ENCODE measurements around the gene LCMT2. TPM values are rescaled to one million over a fixed set of nuclear protein-coding genes. Genes with fewer than 3 reads are reported as not detected.

LCMT2 gene, protein sequence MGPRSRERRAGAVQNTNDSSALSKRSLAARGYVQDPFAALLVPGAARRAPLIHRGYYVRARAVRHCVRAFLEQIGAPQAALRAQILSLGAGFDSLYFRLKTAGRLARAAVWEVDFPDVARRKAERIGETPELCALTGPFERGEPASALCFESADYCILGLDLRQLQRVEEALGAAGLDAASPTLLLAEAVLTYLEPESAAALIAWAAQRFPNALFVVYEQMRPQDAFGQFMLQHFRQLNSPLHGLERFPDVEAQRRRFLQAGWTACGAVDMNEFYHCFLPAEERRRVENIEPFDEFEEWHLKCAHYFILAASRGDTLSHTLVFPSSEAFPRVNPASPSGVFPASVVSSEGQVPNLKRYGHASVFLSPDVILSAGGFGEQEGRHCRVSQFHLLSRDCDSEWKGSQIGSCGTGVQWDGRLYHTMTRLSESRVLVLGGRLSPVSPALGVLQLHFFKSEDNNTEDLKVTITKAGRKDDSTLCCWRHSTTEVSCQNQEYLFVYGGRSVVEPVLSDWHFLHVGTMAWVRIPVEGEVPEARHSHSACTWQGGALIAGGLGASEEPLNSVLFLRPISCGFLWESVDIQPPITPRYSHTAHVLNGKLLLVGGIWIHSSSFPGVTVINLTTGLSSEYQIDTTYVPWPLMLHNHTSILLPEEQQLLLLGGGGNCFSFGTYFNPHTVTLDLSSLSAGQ
- polyA plus RNA-seq (ENCODE audit: insufficient read length in 4 of 4): 10 to 100 TPM in 3 of 4 donors, 1 to 10 TPM in 1; 9.2 to 13.8 (median 13.2) TPM

DNA sequence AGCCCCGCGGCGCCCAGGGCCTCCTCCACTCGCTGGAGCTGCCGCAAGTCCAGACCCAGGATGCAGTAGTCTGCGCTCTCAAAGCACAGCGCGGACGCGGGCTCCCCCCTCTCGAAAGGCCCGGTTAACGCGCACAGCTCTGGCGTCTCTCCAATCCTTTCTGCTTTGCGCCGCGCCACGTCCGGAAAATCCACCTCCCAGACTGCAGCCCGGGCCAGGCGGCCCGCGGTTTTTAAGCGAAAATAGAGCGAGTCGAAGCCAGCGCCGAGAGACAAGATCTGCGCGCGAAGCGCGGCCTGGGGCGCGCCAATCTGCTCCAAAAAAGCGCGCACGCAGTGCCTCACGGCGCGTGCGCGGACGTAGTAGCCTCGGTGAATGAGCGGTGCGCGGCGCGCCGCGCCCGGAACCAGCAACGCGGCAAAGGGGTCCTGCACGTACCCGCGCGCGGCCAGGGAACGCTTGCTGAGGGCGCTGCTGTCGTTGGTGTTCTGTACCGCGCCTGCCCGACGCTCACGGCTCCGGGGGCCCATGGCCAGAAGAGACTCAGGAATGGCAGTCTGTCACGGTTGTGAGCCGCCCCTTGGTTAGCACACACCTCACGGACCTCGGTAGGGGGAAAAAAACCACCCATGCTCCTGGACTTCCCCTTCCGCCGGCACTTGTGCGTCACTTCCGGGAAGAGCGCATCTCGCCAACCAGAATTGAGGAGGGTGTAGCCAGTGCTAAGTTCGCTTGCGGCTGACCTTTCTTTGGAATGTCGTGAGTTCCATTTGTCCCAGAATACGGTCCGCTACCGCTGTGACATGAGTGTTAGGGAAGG is at the start of gene LCMT2:
LCMT2 (minus strand) TSS at position 614 of the 820 bp plus-strand sequence; CDS start at position 530, 84 bp downstream.
- DNase-seq (ENCODE audit: low read depth in 4 of 4, low spot score in 3 of 4): peak; percentile 91 to 94 (median 92)

DNA sequence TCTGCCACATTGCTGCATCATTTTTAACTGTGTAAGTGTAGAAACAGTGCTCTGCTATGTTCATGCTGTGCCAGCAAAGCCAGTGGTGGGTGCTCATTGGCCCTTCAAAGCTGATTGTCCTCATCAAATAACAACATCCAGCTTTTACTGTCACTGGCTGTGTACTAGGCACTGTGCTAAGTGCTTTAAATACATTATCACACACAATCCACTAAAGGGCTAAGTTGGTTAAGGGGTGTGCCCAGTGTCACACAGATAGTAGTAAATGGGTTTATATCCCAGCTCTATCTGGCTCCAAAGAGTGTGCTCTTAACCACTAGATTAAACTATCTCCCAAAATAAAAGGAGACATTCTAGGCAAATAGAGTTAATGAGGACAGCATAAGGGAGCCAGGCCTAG is 48.2 kb upstream of the LCMT2 start:
- no peak for DNase-seq (ENCODE audit: low read depth in 4 of 4, low spot score in 3 of 4)

DNA sequence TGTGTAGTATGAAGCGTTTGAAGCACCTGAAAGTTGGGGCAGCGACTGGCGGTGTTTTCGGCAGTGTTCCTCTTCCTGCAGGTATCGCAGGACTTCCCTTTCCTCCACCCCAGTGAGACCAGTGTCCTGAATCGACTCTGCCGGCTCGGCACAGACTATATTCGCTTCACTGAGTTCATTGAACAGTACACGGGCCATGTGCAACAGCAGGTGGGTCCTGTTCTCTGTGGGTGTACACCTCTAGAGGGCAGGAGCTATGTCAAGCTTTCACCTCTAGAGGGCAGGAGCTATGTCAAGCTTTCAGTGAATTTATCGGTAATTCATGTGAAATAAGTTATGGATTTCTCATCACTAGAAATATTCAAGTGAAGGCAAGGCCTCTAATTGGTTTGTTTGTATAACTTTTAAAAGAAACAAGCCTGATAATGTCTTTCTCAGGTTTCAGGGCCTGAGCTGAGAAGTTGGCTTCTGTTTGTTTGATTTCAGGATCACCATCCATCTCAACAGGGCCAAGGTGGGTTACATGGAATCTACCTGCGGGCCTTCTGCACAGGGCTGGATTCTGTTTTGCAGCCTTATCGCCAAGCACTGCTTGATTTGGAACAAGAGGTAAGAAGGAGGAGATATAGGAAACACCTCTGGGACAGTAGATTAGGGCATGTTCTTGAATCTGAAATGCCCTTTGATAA is 45.8 kb upstream of the LCMT2 start:
- no peak for DNase-seq (ENCODE audit: low read depth in 4 of 4, low spot score in 3 of 4)

DNA sequence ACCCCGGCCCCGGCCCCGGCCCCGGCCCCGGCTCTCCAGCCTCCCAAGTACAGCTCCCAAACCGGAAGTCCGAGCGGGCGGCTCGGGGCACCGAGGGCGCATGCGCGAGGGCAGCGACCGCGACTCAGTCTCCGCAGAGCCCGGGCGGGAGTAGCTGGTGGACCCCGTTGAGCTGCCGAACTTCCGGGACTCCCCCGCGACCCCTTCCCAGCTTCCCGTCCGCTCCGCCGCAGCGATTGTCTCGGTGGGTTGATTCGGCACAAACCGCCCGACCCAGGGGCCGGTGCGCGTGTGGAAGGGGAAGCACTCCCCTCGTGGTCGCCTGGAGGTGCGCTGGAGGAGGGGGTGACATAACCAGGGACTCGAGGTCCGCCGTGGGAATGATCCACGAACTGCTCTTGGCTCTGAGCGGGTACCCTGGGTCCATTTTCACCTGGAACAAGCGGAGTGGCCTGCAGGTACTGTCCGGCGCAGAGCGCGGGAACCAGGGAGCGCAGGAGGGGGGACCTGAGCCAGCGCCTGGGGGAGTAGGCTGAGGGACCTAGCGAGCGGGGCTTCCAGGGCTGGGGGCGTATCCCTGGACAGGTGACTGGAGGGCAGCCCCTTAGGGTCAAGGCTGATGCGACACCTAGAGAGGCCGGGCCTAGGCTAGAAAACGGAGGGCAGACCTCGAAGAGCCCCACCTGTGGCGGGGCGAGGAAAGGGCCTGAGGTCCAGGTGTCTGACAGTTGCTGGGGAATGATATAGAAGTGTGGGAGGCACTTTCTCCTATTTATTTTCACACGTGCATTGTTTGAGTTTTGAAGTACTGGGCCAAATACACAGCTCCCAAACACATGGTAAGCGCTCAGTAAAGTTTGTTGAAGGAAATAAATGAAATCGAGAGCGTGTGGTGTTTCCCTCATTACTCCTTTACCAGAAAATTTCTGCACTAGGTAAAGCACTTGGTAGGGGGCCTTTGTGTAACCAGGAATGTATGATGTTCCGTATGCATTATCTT is 40.9 kb upstream of the LCMT2 start, which contains the start of the genes TUBGCP4 and ZSCAN29:
TUBGCP4 (plus strand) TSS at position 127 of the 1,000 bp plus-strand sequence; CDS start at position 381, 254 bp downstream.
ZSCAN29 (minus strand) TSS at position 69 of the 1,000 bp plus-strand sequence. CDS start 1,130 bp downstream, outside the sequence.
- peak; percentile 68 to 79 (median 70) for DNase-seq (ENCODE audit: low read depth in 4 of 4, low spot score in 3 of 4)

DNA sequence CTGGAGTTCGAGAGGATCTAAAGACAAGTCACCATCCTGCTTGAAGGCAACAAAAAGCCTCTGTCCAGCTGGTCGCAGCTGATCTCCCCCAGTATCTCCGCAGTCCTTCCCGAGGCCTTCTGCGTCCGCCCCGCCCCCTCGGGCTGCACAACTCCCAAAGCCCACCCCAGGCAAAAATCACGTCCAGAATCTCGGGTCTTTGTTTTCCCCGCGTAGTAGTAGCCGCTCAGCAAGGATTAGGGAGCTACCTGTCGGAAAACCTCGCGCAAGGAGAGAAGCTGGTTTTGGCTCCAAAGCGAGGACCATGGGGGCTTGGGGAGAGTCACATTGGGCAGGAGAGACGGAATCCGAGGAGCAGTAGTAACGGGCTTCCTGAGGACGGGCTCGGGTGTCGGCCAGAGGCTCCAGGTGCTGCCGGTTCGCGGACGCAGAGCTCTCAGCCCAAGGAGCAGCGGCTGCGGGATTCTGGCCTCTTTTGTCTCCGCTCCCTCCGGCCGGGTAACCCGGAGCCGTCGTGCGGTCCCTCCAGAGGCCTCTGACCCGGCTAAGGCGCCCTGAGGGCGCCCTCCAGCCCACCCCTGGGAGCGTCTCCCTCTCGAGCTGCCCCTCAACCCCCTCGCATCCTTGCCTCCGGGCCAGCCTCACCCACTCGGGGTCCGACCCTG is 40.1 kb upstream of the LCMT2 start:
- DNase-seq (ENCODE audit: low read depth in 4 of 4, low spot score in 3 of 4): peak in 3 of 4 donors; percentile 22 to 43 (median 36)

DNA sequence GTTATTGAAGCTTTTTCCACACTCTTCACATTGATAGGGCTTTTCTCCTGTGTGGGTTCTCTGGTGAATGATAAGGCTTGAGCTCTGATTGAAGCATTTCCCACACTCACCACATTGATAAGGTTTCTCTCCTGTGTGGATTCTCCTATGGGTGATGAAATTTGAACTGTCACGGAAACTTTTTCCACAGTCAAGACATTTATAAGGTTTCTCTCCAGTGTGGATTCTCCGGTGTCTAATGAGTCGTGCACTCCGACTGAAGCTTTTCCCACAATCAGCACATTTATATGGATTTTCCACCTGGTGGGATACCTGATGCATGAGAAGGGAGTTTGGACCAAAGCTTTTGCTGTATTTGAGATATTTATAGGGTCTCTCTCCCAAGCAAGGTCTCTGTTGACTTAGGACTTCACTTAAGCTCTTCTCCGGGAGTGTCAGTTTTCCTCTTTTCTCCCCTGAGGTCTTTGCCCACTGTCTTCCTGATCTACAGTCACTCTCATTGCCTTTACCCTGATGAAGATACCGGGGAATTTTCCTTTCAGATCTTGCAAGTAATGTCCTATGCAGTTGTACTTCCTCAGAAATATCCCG is 31.0 kb upstream of the LCMT2 start:
- no peak for DNase-seq (ENCODE audit: low read depth in 4 of 4, low spot score in 3 of 4)

DNA sequence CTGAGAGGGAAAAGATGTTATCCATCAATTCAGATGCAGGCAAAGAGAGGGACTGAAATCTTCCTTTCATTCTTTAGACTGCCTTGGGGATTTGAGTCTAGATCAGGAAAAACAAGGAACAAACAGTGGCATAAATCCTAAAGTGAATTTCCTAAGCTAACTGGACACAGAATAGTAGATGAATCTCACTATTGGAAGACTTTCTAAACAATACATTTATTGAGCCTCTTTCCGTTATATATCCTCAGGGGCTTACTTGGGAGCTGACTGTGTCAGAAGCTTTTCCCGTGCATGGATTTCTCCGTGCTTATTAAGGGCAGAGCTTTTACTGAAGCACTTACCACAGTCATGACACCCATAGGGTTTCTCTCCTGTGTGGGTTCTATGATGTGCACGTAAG is 30.4 kb upstream of the LCMT2 start:
- DNase-seq (ENCODE audit: low read depth in 4 of 4, low spot score in 3 of 4): no peak

DNA sequence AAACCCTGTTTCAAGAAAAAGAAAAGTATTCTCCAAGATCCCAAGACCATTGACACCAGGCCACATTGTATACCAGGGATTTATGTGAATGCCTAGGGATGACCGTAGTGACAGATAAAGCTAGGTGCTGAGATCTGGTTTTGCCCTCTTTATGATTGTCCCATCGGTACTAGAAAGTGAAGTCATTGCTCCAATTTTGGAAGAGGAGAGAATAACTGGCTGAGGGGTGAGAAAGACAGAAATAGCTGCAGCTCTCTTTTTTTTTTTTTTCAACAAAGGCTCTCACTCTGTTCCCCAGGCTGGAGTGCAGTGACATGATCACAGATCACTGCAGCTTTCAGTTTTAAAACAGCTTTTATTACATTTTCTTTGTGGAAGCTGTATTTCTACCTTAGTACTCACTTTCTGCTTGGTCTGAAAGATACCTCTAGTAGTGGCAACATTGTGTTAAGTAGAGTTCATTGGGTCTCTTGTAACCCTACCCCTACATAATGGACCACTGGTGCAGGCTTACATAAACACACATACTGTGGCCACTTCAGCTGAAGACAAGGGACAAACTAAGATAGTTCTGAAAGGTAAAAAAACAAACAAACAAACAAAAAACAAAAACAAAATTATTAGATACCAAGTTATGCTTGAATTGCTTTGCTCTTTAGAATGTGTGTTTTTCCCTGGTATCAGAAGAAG is 22.5 kb upstream of the LCMT2 start:
- no peak for DNase-seq (ENCODE audit: low read depth in 4 of 4, low spot score in 3 of 4)

DNA sequence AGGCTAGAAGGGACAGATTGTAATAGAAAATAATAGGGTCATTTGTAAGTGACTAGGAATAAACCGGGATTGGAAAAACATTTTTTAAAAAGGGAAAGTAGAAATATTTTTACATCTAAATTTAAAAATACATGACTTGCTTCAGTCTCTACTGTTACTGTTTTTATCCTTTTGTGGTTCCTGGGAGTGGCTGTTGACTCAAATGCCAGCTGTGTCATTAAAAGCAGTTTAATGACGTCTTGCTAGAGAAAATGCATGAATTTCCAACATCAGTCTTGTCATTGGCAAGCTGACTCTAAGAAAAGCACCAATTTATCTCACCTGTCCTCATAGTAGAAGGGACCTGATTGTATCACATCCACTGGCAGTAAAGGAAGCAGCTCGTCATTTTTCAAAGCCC is 16.7 kb upstream of the LCMT2 start:
- DNase-seq (ENCODE audit: low read depth in 4 of 4, low spot score in 3 of 4): no peak

DNA sequence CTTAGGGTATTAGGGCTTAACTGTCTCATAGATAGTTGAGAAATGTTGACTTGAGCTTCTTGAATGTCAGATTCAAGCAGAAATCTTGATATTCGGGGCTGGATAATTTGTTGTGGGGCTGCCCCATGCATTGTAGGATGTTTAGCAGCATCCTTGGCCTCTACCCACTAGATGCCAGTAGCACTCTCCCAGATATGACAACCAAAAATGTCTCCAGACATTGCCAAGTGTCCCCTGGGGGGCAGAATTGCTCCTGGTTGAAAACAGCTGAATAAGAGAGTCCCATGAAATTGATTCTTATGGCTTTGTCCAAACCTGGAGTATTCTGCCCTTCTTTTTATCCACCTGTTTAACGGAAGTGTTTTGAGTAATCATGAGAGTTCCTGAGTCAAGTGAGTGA is 15.9 kb upstream of the LCMT2 start:
- DNase-seq (ENCODE audit: low read depth in 4 of 4, low spot score in 3 of 4): no peak

DNA sequence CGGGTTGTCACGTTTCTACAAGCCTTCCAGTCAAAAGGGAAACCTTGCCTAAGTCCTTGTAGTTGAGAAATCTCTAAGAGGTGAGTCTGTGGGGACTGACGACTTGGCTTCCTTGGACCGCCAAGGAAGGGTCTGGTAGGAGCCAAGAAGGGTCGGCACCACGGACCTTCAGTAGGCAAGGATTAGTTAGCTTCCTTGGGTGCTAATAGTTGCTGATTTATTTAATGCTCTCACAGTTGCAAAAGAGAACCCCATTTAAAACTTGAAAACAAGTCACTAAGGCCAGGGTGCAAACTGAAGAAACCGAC is 361 bp upstream of the LCMT2 start:
- DNase-seq (ENCODE audit: low read depth in 4 of 4, low spot score in 3 of 4): no peak

DNA sequence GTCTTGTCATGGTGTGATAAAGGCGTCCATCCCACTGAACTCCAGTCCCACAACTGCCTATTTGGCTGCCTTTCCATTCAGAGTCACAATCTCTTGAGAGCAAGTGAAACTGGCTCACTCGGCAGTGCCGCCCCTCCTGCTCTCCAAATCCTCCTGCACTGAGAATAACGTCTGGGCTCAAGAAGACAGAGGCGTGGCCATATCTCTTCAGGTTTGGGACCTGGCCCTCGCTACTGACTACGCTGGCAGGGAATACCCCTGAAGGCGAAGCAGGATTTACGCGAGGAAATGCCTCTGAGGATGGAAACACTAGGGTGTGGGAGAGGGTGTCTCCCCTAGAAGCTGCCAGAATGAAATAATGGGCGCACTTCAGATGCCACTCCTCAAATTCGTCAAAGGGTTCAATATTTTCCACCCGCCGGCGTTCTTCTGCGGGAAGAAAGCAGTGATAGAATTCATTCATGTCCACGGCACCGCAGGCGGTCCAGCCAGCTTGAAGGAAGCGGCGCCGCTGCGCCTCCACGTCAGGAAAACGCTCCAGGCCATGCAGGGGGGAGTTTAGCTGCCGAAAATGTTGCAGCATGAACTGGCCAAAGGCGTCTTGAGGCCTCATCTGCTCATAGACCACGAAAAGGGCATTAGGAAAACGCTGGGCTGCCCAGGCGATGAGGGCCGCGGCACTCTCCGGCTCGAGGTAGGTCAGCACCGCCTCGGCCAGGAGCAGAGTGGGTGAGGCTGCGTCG is 985 bp downstream of the LCMT2 start:
- DNase-seq (ENCODE audit: low read depth in 4 of 4, low spot score in 3 of 4): no peak

DNA sequence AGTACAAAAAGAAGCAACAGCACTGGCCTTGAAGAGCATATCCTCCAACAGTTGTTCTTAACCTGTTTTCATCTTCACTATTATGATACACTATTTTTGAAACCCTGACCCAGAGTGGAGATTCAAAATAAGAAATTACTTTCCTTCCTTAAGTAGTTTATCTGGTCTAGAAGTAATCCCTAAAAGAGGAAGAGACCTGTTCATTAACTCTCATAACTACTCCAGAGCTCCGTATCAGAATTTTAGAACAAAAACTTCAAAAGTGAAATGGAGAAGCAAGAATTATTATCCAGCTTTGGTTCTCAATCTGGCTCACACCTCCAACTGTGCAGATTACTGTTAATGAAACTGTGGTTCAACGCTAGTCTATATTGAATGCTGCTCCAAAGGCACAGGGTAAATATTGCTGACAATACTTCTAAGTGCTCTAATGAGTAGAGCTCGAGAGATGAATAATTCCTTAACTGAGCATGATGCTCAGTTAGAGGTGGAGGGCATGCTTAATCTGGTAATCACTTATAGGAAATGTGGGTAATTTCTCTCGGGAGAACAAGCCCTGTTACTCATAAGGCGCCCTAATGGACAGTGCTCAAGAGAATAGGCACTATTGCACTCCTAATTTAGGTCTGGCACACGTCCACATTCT is 5.2 kb downstream of the LCMT2 start:
- DNase-seq (ENCODE audit: low read depth in 4 of 4, low spot score in 3 of 4): no peak

DNA sequence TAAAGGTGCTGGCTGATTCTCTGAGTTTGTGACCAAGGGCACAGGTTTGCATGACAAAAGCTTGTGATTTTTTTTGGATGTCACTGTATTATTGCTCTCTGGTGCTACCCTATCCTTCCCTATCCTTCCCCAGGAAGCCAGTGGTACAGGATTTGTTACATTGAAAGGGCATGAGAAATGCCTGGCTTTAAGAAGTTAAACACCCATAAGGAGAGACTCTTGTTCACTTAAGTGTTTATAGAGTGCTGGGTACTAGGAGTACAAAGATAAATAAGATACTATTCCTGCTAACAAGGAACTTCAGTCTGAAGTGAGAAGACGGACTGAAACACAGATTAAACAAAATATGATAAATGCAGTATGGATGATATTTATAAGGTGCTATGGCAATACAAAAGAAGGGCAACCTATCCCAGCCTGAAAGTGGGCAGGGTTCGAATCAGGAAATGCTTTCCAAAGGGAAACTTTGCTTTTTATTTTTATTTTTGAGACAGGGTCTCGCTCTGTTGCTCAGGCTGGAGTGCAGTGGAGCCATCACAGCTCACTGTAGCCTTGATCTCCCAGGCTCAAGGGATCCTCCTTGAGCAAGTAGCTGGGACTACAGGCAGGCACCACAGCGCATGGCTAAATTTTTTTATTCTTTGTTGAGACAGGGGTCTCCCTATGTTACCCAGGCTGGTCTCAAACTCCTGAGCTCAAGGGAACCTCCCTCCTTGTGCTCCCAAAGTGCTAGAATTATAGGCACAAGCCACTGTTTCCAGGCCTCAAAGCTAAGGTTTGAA is 11.2 kb downstream of the LCMT2 start:
- no peak for DNase-seq (ENCODE audit: low read depth in 4 of 4, low spot score in 3 of 4)

DNA sequence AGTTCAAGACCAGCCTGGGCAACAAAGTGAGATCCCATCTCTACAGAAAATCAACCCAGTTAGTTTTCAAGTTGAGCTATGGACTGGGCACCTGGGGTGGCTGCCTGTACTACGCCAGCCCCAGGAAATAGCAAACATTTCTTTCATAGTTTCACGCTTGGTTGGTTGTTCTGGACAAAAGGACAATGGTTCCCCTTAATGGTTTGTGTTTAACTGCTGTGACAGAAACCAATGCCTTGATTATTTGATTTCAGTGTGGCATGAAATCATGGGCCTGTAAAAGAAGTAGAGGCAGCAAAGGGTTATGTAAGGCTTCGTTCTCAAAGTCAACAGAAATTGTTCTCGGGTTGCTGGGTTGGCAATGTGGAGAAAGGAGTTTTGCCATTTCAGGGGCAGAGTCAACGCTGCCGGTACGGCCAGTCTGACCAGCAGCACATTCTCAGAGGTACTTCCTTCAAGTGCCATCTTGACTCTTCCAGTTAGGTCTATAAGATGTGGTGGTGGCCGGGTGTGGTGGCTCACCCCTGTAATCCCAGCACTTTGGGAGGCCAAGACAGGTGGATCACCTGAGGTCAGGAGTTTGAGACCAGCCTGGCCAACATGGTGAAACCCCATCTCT is 12.7 kb downstream of the LCMT2 start:
- no peak for DNase-seq (ENCODE audit: low read depth in 4 of 4, low spot score in 3 of 4)
